ENCODE results near the gene MEOX1. TPM values are rescaled to one million over a fixed set of nuclear protein-coding genes. Genes with fewer than 3 reads are reported as not detected.

Gene MEOX1
- total and polyA plus RNA-seq, 2 of the 8 experiments (the other 6 are each of a cell fraction or from before 2014, with no cell fraction given): not detected

DNA sequence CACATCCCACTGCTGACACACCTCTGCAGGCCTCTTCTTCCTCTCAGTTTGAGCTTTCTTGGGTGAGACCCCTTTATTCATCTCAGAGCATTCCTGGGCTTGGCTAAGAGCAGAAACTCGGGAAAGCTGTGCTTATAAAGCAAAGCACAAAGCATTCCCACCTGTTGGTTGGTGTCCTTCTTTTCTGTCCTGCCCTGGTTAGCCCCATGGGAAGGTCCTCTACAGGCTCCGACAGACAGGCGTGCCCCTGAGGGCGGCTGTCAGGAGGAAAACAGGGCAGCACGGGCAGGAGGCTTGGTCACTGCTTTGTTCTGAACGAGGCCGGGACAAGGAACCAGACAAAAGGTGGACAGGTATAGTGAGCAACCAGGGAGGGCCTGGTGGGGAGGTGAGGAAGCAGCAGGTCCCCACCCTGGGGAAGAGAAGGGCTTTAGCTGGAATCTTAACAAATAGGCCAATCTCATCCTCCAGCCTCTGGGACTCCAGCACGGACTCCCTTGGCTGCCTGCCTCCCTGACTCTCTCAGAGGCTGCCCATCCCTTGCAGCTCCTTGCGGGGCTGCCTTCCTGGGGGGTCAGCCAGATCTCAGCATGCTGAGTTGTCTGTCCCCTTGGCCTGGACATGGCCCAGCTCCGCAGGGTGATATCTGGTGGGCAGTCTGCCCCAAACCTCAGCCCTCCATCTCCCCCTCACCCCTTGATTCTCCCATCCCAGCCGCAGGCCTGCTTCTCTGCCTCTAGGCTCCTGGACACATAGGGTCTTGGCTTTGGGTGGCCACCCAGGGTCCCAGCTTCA is 1.7 kb downstream of the MEOX1 start:
- peaks cover 3 to 27% (median 18%) of the 10 kb centered on the region in 4 experiments; a peak in 5 of 7 replicates for H3K4me1 ChIP-seq (replicated peaks in 1 of 4; ENCODE audit: control insufficient read depth in 3 of 4, insufficient read depth in 4 of 4, low read length in 3 of 4)
- H2BK120ac ChIP-seq (replicated peaks; ENCODE audit: low read depth, low read length): no peak overlapping the region
- H2AFZ ChIP-seq (ENCODE audit: low read length): no peak overlapping the region
- no peak overlapping the region for H3K27ac ChIP-seq (ENCODE audit: low read depth, low read length)
- no peaks in the 10 kb centered on the region; a peak in 2 of 7 replicates for H3K27me3 ChIP-seq (replicated peaks in 1 of 4; ENCODE audit: control insufficient read depth in 3 of 4, extremely low read depth in 1 of 4, insufficient read depth in 3 of 4, low read length in 3 of 4)
- no peak overlapping the region for H3K4me3 ChIP-seq (ENCODE audit: extremely low read depth in 1 of 4, insufficient read depth in 2 of 4, low read depth in 3 of 4, low read length in 4 of 4)
- no peak overlapping the region for H3K23ac ChIP-seq (ENCODE audit: insufficient read length)
- H2AK5ac ChIP-seq (ENCODE audit: low read depth, low read length): no peak overlapping the region
- CTCF ChIA-PET (ENCODE audit: partially characterized antibody): interaction anchor here (0.8 to 7.0 kb wide), 12 partner anchors 10 to 136 kb away, joined by 3 to 46 read pairs (median 3); no protein-coding TSS in a partner anchor
- H3K36me3 ChIP-seq (ENCODE audit: control insufficient read depth in 2 of 4, insufficient read depth in 4 of 4, low read length in 3 of 4): no peaks in the 10 kb centered on the region
- H4K20me1 ChIP-seq (replicated peaks in 1 of 2; ENCODE audit: control insufficient read depth in 1 of 2, insufficient read depth in 2 of 2, low read length in 2 of 2): no peaks in the 10 kb centered on the region
- POLR2A ChIA-PET (ENCODE audit: partially characterized antibody): interaction anchor here (1.8 to 2.0 kb wide), 2 partner anchors 12 to 81 kb away, joined by 8 to 11 read pairs; no protein-coding TSS in a partner anchor
- H3K9me3 ChIP-seq (ENCODE audit: insufficient read depth in 2 of 2, low read depth in 1 of 2, low read length in 1 of 2): no peaks in the 10 kb centered on the region
- TF ChIP-seq GABPA (IDR thresholded peaks at IDR 0.05; ENCODE audit: borderline replicate concordance, insufficient read depth, low read length) (no peak), HDAC2 (IDR thresholded peaks at IDR 0.05; ENCODE audit: borderline replicate concordance in 1 of 2, low read depth in 2 of 2, low read length in 2 of 2) (no peak)
- FAIRE-seq (no peak), DNase-seq (ENCODE audit: low read depth in 1 of 2, low spot score in 2 of 2) (no peak)
- H3K79me2 ChIP-seq (ENCODE audit: control insufficient read depth in 1 of 2, insufficient read depth in 2 of 2, low read length in 2 of 2): no peaks in the 10 kb centered on the region
- no peak overlapping the region for H3K9ac ChIP-seq (replicated peaks in 1 of 4; ENCODE audit: extremely low read depth in 1 of 4, low read depth in 3 of 4, low read length in 3 of 4)
- no peak overlapping the region for H4K8ac ChIP-seq (ENCODE audit: extremely low read depth, insufficient read depth, low read length)
- no peak overlapping the region; the same call in 1 of the 2 replicates for H3K18ac ChIP-seq (ENCODE audit: extremely low read depth, low read length)
- no peaks in the 10 kb centered on the region for H3K79me1 ChIP-seq (ENCODE audit: low read depth, low read length)
- 89% methylated on average over 11 of the region's 11 CpGs; no CpG with 5 or more reads in 1 of the 2 experiments for WGBS, 2 experiments (ENCODE audit: extremely low coverage in 1 of 2, insufficient coverage in 1 of 2, insufficient read length in 1 of 2, insufficient replicate concordance in 2 of 2, low coverage in 1 of 2, low lambda C conversion rate in 2 of 2, missing lambda C conversion rate in 1 of 2)
- H3K4ac ChIP-seq (replicated peaks; ENCODE audit: insufficient read length, low read depth, low read length): no peak overlapping the region
- H3K14ac ChIP-seq (ENCODE audit: insufficient read length): no peak overlapping the region
- no peak overlapping the region for H3K4me2 ChIP-seq (ENCODE audit: insufficient read depth in 1 of 2, low read depth in 2 of 2, low read length in 2 of 2)
- H2BK20ac ChIP-seq (ENCODE audit: low read length): peak overlapping the region; percentile 48
- no peak overlapping the region for H4K5ac ChIP-seq (ENCODE audit: insufficient read length, low read depth, low read length)
- no peak overlapping the region; the same call in 1 of the 2 replicates for H2BK12ac ChIP-seq (ENCODE audit: low read depth, low read length)
- no peak overlapping the region; the same call in 1 of the 2 replicates for H2BK5ac ChIP-seq (ENCODE audit: low read depth, low read length)
- H3K56ac ChIP-seq (replicated peaks; ENCODE audit: insufficient read length, low read depth, low read length): no peak overlapping the region
- H3K23me2 ChIP-seq (ENCODE audit: low read depth, low read length): no peaks in the 10 kb centered on the region
- no peak overlapping the region for H4K91ac ChIP-seq (replicated peaks; ENCODE audit: insufficient read length, low read length)
- 0 out of 2 replicates have a peak overlapping the region, but pooled peaks have one; percentile 61 for H2BK15ac ChIP-seq (ENCODE audit: low read length)
